Smooth muscle cell of the brain vasculature (primary cell): ENCODE measurements around the gene ANAPC16.
"Not testable (repeated sequence)": the region's sequence is repeated elsewhere in the genome, so short reads cannot be mapped to it uniquely, and the experiment has no call there.

ENCODE experiments used
- DNase-seq: peaks from one replicate; pipeline ENCODE4 v3.0.0-alpha.2; 2012; ENCODE audit warnings: low read depth, low spot score

The ANAPC16 gene

DNA sequence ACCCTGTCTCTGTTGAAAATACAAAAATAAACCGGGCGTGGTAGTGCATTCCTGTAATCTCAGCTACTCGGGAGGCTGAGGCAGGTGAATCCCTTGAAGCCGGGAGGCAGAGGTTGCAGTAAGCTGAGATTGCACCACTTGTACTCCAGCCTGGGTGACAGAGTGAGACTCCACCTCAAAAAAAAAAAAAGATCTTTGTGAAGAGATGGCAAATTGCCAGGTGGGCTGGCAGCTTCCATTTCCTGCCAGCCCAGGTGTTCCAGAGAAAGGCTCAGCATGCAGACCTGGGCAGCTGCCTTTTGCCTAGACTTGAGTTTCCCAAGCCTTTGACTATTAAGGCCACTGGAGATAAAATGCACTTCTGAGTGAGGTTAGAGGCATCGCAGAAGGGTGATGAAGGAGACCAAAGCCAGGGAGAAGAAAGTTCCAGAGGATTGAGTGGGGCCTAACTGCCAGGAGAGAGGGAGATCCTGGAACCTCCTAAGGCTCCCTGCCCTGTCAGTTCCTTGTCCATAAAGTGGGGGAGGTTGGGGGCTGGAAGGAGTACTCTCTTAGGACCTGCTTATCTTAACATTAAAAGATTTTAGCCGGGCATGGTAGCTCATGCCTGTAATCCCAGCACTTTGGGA lies 47.9 kb downstream of the ANAPC16 start:
- DNase-seq = no peak

DNA sequence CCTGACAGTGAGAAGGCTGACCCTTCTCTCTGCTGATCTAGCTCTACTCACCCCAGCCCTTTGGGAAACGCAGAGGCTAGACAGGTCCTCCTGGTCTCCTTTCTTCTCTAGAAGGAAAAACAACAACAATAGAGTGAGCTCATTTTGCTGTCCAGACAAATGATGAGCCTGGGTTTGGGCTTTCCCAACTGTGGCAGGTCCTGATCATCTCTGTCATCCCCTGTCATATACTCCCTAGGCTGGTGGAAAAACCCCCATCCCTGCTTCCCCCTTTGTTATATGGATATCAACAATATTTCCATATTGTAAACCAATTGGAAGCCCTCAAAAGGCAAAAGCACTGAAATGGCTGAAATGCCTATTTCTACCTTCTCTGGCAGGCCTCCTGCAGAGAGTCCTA lies 48.7 kb downstream of the ANAPC16 start:
- DNase-seq = no peak

DNA sequence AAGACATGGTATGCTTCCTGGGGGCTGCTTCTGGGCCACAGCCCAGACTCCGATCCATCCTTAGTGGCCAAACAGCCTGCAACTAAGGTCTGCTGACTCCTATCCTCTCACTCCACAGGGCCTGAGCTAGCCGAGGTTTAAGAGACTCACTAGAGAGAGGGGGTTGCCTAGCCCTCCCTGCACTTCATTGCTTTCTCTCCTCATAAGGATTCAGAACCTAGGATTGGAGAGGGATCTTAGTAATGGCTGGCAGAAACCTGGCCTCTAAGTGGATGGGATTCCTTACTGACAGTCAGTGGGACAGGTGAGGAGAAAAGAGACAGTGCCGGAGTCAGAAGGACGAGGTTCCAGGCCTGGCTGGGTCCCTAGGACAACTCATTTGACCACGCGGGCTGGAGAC lies 49.7 kb downstream of the ANAPC16 start:
- no peak for DNase-seq

DNA sequence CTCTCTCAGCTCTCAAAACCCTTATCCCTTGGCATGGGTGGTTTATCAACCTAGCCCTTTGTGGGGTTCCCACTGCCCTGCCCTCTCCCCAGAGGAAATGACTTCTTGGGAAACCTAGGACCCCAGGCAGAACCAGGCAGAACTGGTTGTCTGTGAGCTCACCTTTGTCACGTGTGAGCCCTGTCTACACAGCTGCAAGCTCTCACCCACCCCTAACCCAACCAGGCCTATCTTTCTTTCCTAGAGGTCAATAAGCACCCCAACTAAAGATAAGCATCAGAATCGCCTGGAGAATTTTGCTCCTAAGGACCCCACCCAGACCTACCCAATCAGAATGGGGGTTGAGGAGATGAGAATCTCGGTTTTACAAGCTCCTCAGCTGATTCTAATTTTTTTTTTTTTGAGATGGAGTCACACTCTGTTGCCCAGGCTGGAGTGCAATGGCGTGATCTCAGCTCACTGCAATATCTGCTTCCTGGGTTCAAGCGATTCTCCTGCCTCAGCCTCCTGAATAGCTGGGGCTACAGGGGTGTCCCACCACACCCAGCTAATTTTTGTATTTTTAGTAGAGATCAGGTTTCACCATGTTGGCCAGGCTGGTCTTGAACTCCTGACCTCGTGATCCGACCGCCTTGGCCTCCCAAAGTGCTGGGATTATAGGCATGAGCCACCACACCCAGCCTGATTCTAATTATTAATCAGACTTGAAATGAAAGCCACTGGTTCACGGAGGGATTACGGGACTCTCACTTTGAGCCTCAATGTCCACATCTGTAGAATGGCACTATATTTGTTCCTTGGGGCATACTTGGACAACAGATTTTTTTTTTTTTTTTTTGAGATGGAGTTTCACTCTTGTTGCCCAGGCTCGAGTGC lies 50.4 kb downstream of the ANAPC16 start:
- DNase-seq = no peak

DNA sequence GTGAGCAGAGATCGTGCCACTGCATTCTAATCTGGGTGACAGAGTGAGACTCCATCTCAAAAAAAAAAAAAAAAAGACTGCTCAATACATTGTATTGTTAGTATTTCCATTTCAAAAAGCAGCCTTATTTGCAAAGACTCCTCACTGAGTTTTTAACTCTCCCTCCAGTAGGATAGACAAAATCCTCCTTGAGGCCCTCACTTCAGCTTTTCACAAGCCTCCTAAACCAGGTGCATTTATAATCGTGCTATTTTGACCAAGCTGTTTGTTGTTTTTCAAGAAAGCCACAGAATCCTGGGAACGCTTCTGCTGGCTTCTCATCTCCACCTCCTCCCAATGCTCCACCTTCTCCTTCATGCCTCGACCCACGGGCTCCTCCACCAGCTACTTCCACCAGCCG lies 51.6 kb downstream of the ANAPC16 start:
- no peak for DNase-seq

DNA sequence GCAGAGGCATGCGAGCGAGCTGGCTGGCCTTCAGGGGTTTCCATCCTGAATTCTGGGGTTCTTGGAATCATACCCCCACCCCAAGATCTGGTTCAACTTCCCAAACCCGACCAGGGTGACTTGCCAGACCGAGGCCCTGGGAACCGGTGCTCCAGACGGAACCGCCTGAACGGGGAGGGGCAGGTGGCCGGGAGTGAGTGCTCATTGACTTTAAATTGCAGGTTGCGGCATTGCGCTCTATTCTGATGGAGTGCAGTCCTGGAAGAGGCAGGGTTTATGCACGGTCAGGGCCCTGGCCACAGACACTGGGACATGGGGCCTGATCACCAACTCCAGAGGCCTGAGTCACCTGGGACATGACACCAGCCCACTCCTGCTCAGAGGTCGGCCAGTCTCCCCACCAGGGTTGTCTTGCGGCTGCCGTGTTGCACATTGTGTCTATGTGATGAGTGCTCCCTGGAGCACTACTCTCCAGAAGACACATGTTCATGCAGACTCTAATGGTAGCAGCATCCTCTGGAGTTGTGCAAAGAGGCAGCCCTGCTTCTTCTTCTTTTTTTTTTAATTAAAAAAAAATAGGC lies 52.1 kb downstream of the ANAPC16 start:
- DNase-seq = no peak

DNA sequence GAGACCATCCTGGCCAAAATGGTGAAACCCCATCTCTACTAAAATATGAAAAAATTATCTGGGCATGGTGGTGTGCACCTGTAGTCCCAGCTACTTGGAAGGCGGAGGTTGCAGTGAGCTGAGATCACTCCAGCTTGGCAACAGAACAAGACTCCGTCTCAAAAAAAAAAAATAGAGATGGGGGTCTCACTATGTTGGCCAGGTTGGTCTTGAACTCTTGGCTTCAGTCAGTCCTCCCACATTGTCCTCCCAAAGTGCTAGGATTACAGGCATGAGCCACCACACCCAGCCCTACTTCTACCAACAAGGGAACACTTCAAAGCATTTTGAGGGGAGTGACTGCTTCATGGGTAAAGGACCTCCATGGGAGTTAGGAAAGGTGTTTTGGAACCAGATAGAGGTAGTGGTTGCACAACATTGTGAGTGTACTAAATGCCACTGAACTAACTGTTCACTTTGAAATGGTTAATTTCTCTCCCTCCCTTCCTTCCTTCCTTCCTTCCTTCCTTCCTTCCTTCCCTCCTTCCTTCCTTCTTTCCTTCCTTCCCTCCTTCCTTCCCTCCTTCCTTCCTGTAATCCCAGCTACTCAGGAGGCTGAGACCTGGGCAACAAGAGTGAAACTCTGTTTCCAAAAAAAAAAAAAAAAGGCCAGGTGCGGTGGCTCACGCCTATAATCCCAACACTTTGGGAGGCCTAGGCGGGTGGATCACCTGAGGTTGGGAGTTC lies 52.8 kb downstream of the ANAPC16 start:
- DNase-seq = not testable (repeated sequence)

DNA sequence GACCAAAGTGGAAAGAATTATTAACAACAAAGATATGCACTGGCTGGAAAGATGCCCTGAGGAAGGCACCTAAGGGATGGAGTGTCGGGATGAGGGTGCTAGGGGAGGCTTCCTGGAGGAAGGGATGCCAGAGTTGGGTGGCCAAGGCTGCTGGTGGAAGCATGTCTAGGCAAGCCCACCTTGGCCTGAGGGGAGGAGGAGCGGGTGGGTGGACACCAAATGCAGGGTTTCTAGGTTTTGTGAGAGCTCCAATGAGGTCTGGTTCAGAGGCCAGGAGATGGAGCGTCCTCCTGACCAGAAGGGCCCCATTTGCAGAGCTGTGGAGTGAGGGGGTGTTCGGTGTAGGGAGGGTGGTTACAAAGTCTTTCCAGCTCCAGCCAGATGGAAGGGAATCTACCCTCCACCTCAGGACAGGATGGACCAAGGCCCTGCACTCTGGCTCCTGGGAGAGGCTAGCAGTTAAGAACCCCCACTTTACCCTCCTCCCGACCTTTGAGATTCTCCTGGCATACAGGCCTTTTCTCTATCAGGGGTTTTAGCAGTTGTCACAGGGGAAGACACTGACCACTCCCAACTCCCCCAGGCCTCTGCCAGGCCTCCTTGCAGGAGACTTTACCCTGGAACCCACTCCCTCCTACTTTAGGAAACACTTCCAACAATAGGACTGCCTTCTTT lies 54.9 kb downstream of the ANAPC16 start:
- DNase-seq = no peak

DNA sequence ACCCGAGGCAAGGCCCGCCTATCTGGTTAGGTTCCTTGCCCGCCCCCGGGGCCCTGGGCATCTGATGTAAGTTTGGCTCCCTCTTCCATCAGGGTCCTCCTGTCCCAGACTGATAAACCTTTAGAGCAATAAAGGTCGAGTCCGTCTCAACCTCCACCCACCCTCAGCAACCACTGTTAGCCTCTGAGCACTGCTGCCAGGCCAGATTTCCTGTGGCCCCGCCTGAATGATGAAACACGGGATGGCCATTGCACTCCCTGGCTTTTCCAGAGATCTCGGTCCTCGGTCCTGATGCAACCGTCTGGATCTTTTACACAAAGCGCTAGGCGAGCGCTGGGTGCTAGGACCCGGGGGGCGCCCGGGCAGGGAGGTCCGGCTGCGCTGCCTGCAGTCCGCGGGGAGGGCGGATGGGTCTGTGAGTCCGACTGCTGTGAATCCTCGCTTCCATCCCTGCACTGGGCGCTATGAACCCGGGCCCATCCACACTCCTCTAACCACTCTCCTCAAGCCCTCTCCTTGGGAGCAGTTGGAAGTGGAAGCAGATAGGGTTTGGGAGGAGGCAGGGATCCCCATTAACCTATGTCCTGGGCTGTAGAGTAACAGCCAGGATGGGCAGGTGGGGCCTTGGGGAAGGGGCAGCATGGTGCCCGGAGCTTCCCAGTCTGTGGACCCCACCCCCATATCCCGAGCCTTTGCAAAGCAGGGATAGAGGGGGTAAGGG lies 57.0 kb downstream of the ANAPC16 start:
- DNase-seq = no peak

DNA sequence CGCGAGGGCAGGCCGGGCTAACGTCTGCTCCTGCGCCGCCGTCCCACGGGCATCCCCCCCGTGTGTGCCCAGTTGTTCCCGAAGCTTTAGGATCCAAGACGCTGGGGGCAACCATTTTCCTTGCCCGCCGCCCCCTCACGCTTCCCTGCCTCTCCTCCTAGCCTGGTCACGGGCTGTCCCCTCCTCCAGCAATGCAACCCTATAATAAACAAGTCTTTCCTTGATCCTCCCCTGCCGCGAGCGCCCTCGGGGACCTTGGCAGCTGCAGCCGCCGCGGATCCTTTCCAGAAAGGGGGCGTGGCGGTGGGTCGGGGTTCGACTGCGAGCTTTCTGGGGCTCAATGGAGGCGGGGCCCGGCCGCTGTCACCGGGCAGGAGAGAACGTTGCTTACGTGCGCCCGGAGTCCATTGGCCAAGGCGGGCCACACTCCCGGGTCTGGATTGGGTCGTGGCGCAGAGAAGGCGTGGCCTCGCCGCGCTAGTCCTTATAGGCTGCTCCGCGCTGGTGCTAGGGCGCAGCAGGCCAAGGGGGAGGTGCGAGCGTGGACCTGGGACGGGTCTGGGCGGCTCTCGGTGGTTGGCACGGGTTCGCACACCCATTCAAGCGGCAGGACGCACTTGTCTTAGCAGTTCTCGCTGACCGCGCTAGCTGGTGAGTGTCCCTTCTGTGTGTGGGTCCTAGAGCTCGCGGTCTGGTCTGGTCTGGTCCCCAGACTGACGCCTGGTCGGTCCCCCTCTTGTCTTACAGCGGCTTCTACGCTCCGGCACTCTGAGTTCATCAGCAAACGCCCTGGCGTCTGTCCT lies 57.8 kb downstream of the ANAPC16 start, which contains the start of gene DDIT4:
Gene DDIT4 (plus strand): TSS at position 515 of the 803 bp plus-strand sequence. CDS start 293 bp downstream, outside the sequence.
- peak; percentile 97 for DNase-seq

DNA sequence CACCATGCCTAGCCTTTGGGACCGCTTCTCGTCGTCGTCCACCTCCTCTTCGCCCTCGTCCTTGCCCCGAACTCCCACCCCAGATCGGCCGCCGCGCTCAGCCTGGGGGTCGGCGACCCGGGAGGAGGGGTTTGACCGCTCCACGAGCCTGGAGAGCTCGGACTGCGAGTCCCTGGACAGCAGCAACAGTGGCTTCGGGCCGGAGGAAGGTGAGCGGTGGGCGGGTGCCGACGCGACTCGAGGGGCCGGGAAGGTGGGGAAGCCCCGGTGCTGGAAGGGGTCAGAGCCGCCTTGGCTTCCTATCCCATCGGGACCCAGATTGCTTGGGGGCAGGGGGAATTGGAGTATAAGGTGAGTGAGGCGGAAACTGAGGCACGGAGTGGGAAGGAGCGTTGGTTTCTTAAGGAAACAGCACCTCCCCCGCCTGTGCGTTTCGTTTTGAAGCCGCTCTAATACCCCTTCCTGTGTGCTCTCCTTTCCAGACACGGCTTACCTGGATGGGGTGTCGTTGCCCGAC lies 58.5 kb downstream of the ANAPC16 start:
- no peak for DNase-seq

DNA sequence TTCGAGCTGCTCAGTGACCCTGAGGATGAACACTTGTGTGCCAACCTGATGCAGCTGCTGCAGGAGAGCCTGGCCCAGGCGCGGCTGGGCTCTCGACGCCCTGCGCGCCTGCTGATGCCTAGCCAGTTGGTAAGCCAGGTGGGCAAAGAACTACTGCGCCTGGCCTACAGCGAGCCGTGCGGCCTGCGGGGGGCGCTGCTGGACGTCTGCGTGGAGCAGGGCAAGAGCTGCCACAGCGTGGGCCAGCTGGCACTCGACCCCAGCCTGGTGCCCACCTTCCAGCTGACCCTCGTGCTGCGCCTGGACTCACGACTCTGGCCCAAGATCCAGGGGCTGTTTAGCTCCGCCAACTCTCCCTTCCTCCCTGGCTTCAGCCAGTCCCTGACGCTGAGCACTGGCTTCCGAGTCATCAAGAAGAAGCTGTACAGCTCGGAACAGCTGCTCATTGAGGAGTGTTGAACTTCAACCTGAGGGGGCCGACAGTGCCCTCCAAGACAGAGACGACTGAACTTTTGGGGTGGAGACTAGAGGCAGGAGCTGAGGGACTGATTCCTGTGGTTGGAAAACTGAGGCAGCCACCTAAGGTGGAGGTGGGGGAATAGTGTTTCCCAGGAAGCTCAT lies 59.0 kb downstream of the ANAPC16 start:
- DNase-seq = no peak

DNA sequence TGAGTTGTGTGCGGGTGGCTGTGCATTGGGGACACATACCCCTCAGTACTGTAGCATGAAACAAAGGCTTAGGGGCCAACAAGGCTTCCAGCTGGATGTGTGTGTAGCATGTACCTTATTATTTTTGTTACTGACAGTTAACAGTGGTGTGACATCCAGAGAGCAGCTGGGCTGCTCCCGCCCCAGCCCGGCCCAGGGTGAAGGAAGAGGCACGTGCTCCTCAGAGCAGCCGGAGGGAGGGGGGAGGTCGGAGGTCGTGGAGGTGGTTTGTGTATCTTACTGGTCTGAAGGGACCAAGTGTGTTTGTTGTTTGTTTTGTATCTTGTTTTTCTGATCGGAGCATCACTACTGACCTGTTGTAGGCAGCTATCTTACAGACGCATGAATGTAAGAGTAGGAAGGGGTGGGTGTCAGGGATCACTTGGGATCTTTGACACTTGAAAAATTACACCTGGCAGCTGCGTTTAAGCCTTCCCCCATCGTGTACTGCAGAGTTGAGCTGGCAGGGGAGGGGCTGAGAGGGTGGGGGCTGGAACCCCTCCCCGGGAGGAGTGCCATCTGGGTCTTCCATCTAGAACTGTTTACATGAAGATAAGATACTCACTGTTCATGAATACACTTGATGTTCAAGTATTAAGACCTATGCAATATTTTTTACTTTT lies 59.7 kb downstream of the ANAPC16 start:
- no peak for DNase-seq

DNA sequence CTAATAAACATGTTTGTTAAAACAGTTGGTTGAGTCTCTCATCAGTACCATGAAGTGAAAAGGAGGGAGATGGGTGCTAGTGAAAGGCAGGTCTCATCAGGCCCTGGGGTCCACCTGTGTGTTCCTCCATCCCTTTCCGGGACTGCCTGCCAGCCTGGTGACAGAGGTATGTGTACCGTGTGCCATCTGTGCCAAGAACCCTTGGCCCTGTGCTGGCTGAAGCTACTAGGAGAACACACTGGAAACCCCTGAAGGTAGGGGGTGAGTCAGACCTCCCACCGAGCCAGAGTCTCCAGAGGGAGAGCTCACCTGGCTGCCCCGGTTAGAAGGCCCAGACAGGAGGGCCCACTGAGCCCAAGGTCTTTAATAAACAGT lies 60.2 kb downstream of the ANAPC16 start:
- DNase-seq = no peak

DNA sequence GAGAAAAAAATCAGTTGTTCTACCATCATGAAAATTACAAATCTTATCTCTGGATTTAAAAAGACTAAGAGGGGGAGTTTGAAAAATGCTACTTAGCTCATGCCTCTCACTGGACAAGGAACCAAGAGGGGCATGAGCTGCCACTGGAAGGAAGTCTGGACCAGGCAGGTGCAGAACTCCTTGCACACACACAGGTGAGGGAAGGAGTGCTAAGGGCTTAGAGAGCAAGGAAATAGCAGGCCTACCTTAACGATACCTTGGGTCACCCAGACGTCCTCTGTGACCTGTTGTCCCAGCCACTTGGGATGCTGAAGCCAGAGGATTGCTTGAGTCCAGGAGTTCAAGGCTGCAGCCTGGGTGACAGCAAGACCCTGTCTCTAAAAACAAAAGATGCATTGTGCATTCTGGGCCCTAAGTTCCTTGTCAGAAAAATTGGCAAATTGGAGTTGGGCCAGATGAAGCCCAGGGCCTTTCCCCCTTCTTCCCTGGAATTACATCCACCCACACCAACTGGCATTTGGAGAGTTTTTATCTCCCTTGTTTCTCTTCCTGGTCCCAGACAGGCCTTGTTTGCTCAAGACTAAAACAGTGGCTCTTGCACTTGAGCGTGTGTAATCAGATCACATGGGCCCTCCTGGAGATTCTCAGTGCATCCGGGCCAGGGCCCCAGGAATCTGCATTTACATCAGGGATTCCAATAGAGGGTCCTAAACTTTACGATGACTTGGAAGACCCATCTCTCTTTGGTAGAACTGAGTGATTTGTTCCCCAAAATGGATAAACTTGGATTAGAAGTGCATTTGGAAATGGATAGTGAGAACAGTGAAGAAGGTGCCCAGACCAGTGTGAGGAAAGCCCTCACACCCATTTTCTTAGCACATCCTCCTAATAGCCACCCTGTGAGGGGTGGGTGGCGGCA lies 60.9 kb downstream of the ANAPC16 start:
- DNase-seq = no peak

DNA sequence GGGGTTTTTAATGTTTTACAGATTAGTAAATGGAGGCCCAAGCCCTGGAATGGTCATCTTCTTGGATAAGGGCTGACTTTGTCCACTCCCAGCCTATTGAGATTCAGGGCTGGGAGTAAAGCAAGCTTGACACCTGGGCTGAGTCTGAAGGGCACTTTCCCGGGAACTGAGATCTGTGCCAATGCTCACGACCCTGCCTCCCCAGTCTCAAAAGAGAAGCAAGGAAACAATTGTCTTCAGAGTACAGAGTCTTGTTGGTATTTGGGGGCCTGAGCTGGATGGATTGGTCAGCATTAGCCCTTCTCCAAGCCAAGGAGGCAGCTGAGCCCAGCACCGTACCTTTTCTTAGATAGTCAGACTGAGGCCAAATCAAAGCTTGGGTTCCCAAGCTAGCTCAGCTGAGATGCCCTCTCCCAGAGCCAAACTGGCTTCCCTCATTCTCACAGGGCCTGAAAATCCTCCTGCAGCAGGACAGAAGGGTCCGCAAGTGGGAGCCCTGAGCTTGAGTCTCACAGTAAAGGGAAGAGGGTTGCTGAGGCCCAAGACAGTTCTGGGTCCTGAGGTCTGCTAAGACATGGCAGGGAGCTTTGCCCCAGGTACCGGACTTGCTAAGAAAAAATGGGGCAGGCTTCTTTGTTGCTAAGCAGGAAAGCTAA lies 61.7 kb downstream of the ANAPC16 start:
- DNase-seq = no peak

DNA sequence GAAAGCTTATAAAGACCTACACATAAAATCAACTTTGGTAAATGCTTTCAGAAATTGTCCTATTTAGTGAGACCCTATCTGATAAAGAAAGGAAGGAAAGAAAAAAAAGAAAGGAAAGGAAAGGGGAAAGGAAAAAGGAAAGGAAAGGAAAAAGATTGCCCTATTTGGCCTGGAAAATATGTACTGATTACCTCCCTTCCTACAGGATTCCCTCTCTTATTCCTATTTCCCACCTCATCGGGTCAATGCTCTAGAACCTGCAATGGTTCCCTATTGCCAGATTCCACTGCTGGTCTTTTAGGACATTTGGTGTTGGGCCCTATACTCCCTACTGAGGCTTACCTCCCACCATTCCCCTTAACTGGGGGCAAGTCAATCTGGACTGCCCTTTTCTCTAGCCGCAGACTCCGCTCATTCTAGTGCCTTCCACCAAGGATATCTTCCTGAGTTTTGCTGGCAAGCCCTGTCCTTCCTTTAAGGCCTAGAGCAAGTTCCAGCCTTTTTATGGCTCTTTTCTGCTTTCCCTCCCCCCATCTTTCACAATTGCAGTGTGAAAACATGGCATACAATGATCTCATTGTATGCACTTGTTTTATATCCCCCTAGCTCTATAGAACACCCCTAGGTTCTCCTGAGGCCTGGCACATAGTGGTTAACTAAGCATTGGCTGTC lies 62.3 kb downstream of the ANAPC16 start:
- no peak for DNase-seq
